ENCODE results near the gene MT1B. TPM values are rescaled to one million over a fixed set of nuclear protein-coding genes. Genes with fewer than 3 reads are reported as not detected.

The MT1B gene
- polyA plus RNA-seq, 1 of the 3 experiments (the other 2 are of a cell fraction) = not detected

GRCh38 chr16:56625140-56625942 is 26.3 kb upstream of the MT1B start, which contains the start of gene MT1E (continued):
- TF ChIP-seq USF1 (IDR thresholded peaks at IDR 0.05; ENCODE audit: borderline replicate concordance, low read depth) (no peak), FOXJ3 (CRISPR knock-in tag; IDR thresholded peaks at IDR 0.05) (no peak), YY1 (IDR thresholded peaks at IDR 0.05; ENCODE audit: low read depth) (no peak), JUND (IDR thresholded peaks at IDR 0.05) (no peak), FOXM1 (IDR thresholded peaks at IDR 0.05; ENCODE audit: low read depth) (no peak), TCF12 (IDR thresholded peaks at IDR 0.05) (no peak), NFIC (IDR thresholded peaks at IDR 0.05; ENCODE audit: borderline replicate concordance) (0 out of 2 replicates have a peak, but pooled peaks have one; percentile 12), PBX3 (IDR thresholded peaks at IDR 0.05) (no peak), ELF1 (IDR thresholded peaks at IDR 0.05) (no peak), TEAD4 (IDR thresholded peaks at IDR 0.05; ENCODE audit: borderline replicate concordance, insufficient read depth) (no peak), MEF2A (IDR thresholded peaks at IDR 0.05; ENCODE audit: borderline replicate concordance, low read depth) (no peak), MXI1 (IDR thresholded peaks at IDR 0.05; ENCODE audit: low read depth, low read length) (no peak), MAX (IDR thresholded peaks at IDR 0.05; ENCODE audit: low read depth) (no peak)

- Histone ChIP-seq H2AFZ (ENCODE audit: low read depth) (0 out of 2 replicates have a peak overlapping the region, but pooled peaks have one; percentile 16), H3K36me3 (replicated peaks in 1 of 2; ENCODE audit: control insufficient read depth in 1 of 2, insufficient read depth in 2 of 2, low read length in 1 of 2) (no peaks in the 10 kb centered on the region), H3K9ac (peak overlapping the region; percentile 73), H3K9me3 (no peaks in the 10 kb centered on the region), H3K27ac (ENCODE audit: low read depth in 2 of 2, low read length in 1 of 2) (peak overlapping the region in 1 of 2 experiments; percentile 78; a peak in 2 of 4 replicates), H3K9me2 (no peaks in the 10 kb centered on the region), H3K79me2 (ENCODE audit: insufficient read depth) (peaks cover 13% of the 10 kb centered on the region; the same call in 1 of the 2 replicates), H3K27me3 (ENCODE audit: insufficient read depth) (no peaks in the 10 kb centered on the region), H3K4me2 (peak overlapping the region; percentile 78), H3K4me1 (ENCODE audit: control insufficient read depth in 1 of 2, insufficient read depth in 2 of 2, low read depth in 1 of 2, low read length in 1 of 2) (peaks cover 7 to 17% of the 10 kb centered on the region in 2 experiments; a peak in 1 of 4 replicates), H4K20me1 (ENCODE audit: insufficient read depth) (no peaks in the 10 kb centered on the region), H3K4me3 (ENCODE audit: low read depth in 2 of 2, low read length in 1 of 2) (peak overlapping the region; percentile 43 to 52; a peak in 3 of 4 replicates), H3F3A (replicated peaks; ENCODE audit: insufficient read depth) (peaks cover 7% of the 10 kb centered on the region)
- WGBS (ENCODE audit: low lambda C conversion rate) = 71% methylated on average over 7 of the region's 16 CpGs
- no peak for DNase-seq
- ChIA-PET POLR2A (interaction anchor here (1.0 kb wide), 1 partner anchor 57 kb away, joined by 3 read pairs; the partner anchor contains the start of gene MT1X), CTCF (interaction anchor here (1.0 to 1.5 kb wide), 2 partner anchors 76 to 167 kb away, joined by 5 to 6 read pairs; no protein-coding TSS in a partner anchor)
- TF ChIP-seq POLR2AphosphoS5 (IDR thresholded peaks at IDR 0.05; ENCODE audit: low read depth, low read length) (no peak), CHD2 (IDR thresholded peaks at IDR 0.05; ENCODE audit: low read length, partially characterized antibody) (no peak), REST (IDR thresholded peaks at IDR 0.05; ENCODE audit: low read depth, low read length) (peak; percentile 37; the same call in 1 of the 2 replicates), GABPA (IDR thresholded peaks at IDR 0.05; ENCODE audit: low read depth) (no peak)
Observed at GRCh38 chr16:56625943-56626654, 25.6 kb upstream of the MT1B start.
